ENCODE results near the gene ABLIM1.

- TF ChIP-seq CTCF (IDR thresholded peaks at IDR 0.05; ENCODE audit: low read depth, low read length) (no peak), EZH2phosphoT487 (IDR thresholded peaks at IDR 0.05; ENCODE audit: low read depth) (no peak)
Measured at GRCh38 chr10:114604357-114605130, 53.5 kb downstream of the ABLIM1 start.
